A549 (cell line): ENCODE measurements around the gene SAYSD1.

Experiments used
- CEBPB ChIP-seq, 2 experiments: fragments of >200 bp in 1 of 2; sonication (Bioruptor Twin) in 1 of 2; formaldehyde crosslinking in 1 of 2; IDR thresholded peaks; 2 replicates each; pipeline ENCODE4 v1.6.1; 2012 to 2016
- CTCF ChIP-seq: fragments of >200 bp; sonication (Bioruptor Twin); formaldehyde crosslinking; IDR thresholded peaks from 3 replicates; pipeline ENCODE4 v1.5.1; 2016
- EP300 ChIP-seq, 2 experiments: fragments of >200 bp; sonication (Bioruptor Twin); formaldehyde crosslinking; IDR thresholded peaks; 2 replicates in 1 of 2; 3 replicates in 1 of 2; pipeline ENCODE4 v1.6.1; 2016 to 2017
- POLR2A ChIP-seq: IDR thresholded peaks from 2 replicates; pipeline ENCODE4 v1.6.1; 2012; ENCODE audit warnings: mild to moderate bottlenecking, low read length

GRCh38 chr6:39095578-39095977, 19.4 kb downstream of the SAYSD1 start:
- TF ChIP-seq CTCF, result no peak
- no peak for TF ChIP-seq EP300 (IDR thresholded peaks at IDR 0.05)
- no peak for TF ChIP-seq CEBPB (IDR thresholded peaks at IDR 0.05)
- TF ChIP-seq POLR2A, result no peak
